Fibroblast of lung (primary cell): Measurements from ENCODE around the gene DDN. TPM values are rescaled to one million over a fixed set of nuclear protein-coding genes. Genes with fewer than 3 reads are reported as not detected.

Experiments used
- DNase-seq, 2 donors: peaks; one replicate each; pipeline versions ENCODE4 v3.0.0 to v3.0.0-alpha.2; 2010; ENCODE audit warnings: low read depth in 2 of 2
- H2AFZ ChIP-seq: 2 replicates; pipeline ENCODE4 v1.5.1; 2012; ENCODE audit warnings: low read length, control low read depth, inconsistent platforms
- H3K27ac ChIP-seq: 2 replicates; pipeline ENCODE4 v1.5.1; 2011; ENCODE audit warnings: low read length, control low read depth; ENCODE audit not compliant: insufficient read depth
- H3K27me3 ChIP-seq: 2 replicates; pipeline ENCODE4 v1.5.1; 2011; ENCODE audit warnings: mild to moderate bottlenecking, low read length; ENCODE audit not compliant: control insufficient read depth, insufficient read depth
- H3K36me3 ChIP-seq: 2 replicates; pipeline ENCODE4 v1.5.1; 2011; ENCODE audit warnings: low read length; ENCODE audit not compliant: control insufficient read depth, insufficient read depth
- H3K4me1 ChIP-seq: 2 replicates; pipeline ENCODE4 v1.5.1; 2011; ENCODE audit warnings: low read length; ENCODE audit not compliant: control insufficient read depth, insufficient read depth; ENCODE audit errors: extremely low read depth
- H3K4me2 ChIP-seq: 2 replicates; pipeline ENCODE4 v1.5.1; 2011; ENCODE audit warnings: low read length, control low read depth; ENCODE audit not compliant: insufficient read depth; ENCODE audit errors: extremely low read depth
- H3K4me3 ChIP-seq, 4 experiments: fragments of 200-600 bp in 1 of 4; sonication (generic) in 1 of 4; replicated peaks in 1 of 4; 2 replicates each; pipeline ENCODE4 v1.5.1; 2011 to 2016; ENCODE audit warnings: low read length in 4 of 4, low read depth in 3 of 4, mild to moderate bottlenecking in 3 of 4, control low read depth in 2 of 4, inconsistent platforms in 1 of 4, mixed read lengths in 1 of 4; ENCODE audit not compliant: insufficient read depth in 1 of 4; ENCODE audit errors: control extremely low read depth in 1 of 4
- H3K79me2 ChIP-seq: 2 replicates; pipeline ENCODE4 v1.5.1; 2012; ENCODE audit warnings: mild to moderate bottlenecking, low read length, inconsistent platforms; ENCODE audit not compliant: control insufficient read depth, insufficient read depth
- H3K9ac ChIP-seq: 2 replicates; pipeline ENCODE4 v1.5.1; 2011; ENCODE audit warnings: mild to moderate bottlenecking, low read length, control low read depth; ENCODE audit not compliant: insufficient read depth
- H3K9me3 ChIP-seq: 2 replicates; pipeline ENCODE4 v1.5.1; 2012; ENCODE audit warnings: low read depth, low read length; ENCODE audit not compliant: control insufficient read depth, insufficient read depth
- H4K20me1 ChIP-seq: 2 replicates; pipeline ENCODE4 v1.5.1; 2011; ENCODE audit warnings: low read length; ENCODE audit not compliant: control insufficient read depth, insufficient read depth; ENCODE audit errors: extremely low read depth
- EZH2 ChIP-seq: IDR thresholded peaks from 2 replicates; pipeline ENCODE4 v1.5.1; 2012; ENCODE audit warnings: low read length, control low read depth, mild to moderate bottlenecking; ENCODE audit errors: missing control alignments
- polyA plus RNA-seq, 2 donors: library from polyadenylated mRNA; depleted of rRNA in 1 of 2; stranded (reverse) in 1 of 2; unstranded in 1 of 2; fragments of >200 nt; gene quantifications; 2 replicates each; pipeline ENCODE4 v1.2.1, GENCODE V29; 2011 to 2012; ENCODE audit warnings: missing spikeins in 1 of 2
- total RNA-seq: library from RNA; depleted of rRNA; stranded (reverse); fragments of >200 nt; gene quantifications from 2 replicates; pipeline ENCODE4 v1.2.1, GENCODE V29; 2014
- TF ChIP-seq, protein P1 (sequence below), 2 donors: IDR thresholded peaks in 1 of 2; conservative IDR thresholded peaks in 1 of 2; 1 replicate in 1 of 2; 2 replicates in 1 of 2; pipeline ENCODE4 v1.5.1; 2011 to 2012; ENCODE audit warnings: low read length in 2 of 2, control low read depth in 1 of 2, inconsistent platforms in 1 of 2, low read depth in 1 of 2, mild to moderate bottlenecking in 1 of 2

DDN gene
- total and polyA plus RNA-seq, 2 donors (not counting 1 experiment from before 2014, with no cell fraction given), result under 0.01 to 0.09 TPM

- peaks cover 51% of the 10 kb centered on the region for H3K36me3 ChIP-seq
- no peak for DNase-seq
- no peaks in the 10 kb centered on the region for H4K20me1 ChIP-seq
Measured at GRCh38 chr12:49037111-49037946, 38.2 kb upstream of the DDN start.

DNA sequence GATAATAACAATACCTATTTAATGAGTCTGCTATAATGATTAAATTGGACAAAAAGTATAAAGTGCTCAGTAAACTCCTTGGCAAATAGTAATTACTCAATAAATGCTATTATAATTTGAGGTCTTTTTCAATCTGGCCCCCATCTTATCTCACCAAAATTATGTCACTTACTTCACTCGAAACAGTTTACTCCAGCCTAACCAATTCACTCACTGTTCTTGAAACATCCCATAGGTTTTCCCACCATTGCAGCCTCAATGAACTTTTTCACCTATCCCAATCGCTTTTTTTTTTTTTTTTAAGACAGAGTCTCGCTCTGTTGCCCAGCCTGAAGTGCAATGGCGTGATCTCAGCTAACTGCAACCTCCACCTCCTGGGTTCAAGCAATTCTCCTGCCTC lies 36.9 kb upstream of the DDN start:
- TF ChIP-seq EZH2, result no peak
- TF ChIP-seq, protein P1, sequence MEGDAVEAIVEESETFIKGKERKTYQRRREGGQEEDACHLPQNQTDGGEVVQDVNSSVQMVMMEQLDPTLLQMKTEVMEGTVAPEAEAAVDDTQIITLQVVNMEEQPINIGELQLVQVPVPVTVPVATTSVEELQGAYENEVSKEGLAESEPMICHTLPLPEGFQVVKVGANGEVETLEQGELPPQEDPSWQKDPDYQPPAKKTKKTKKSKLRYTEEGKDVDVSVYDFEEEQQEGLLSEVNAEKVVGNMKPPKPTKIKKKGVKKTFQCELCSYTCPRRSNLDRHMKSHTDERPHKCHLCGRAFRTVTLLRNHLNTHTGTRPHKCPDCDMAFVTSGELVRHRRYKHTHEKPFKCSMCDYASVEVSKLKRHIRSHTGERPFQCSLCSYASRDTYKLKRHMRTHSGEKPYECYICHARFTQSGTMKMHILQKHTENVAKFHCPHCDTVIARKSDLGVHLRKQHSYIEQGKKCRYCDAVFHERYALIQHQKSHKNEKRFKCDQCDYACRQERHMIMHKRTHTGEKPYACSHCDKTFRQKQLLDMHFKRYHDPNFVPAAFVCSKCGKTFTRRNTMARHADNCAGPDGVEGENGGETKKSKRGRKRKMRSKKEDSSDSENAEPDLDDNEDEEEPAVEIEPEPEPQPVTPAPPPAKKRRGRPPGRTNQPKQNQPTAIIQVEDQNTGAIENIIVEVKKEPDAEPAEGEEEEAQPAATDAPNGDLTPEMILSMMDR (conservative IDR thresholded peaks at IDR 0.05 in 1 of 2, IDR thresholded peaks at IDR 0.05 in 1 of 2; ENCODE audit: low read depth in 1 of 2, low read length in 2 of 2), result no peak
- Histone ChIP-seq H3K27ac (no peak overlapping the region), H4K20me1 (no peaks in the 10 kb centered on the region), H3K9me3 (no peaks in the 10 kb centered on the region), H3K36me3 (peaks cover 47% of the 10 kb centered on the region), H3K4me1 (no peaks in the 10 kb centered on the region), H3K4me2 (no peak overlapping the region), H3K27me3 (no peaks in the 10 kb centered on the region), H3K4me3 (no peak overlapping the region), H3K9ac (no peak overlapping the region), H3K79me2 (no peaks in the 10 kb centered on the region), H2AFZ (no peak overlapping the region)
- no peak for DNase-seq

More at GRCh38 chr12:49037111-49037946, 38.2 kb upstream of the DDN start:
- no peak overlapping the region for H3K27ac ChIP-seq
- no peaks in the 10 kb centered on the region for H3K4me1 ChIP-seq
- no peak overlapping the region for H3K4me3 ChIP-seq
- H2AFZ ChIP-seq, result no peak overlapping the region
- no peak overlapping the region for H3K9ac ChIP-seq
- H3K79me2 ChIP-seq, result no peaks in the 10 kb centered on the region
- TF ChIP-seq, protein P1 (conservative IDR thresholded peaks at IDR 0.05 in 1 of 2, IDR thresholded peaks at IDR 0.05 in 1 of 2; ENCODE audit: low read depth in 1 of 2, low read length in 2 of 2), result no peak
- no peak for TF ChIP-seq EZH2
- H3K27me3 ChIP-seq, result no peaks in the 10 kb centered on the region
- H3K9me3 ChIP-seq, result no peaks in the 10 kb centered on the region
- no peak overlapping the region for H3K4me2 ChIP-seq

DNA sequence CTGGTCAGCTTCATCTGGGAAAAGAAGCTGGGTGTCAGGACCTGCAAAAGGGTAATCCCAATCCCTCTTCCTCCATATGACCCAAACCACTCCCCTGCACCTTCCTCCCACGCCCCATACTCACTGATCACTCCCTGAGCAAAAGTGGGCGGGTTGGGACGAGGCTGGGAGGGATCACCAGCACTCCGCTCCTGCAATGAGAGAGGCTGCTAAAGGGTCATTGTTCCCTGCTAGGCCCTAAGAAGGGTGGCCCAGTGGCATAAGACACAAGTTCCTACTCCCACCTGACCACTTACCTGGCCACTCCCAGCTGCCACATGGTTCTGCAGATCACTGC lies 35.1 kb upstream of the DDN start:
- Histone ChIP-seq H3K79me2 (no peaks in the 10 kb centered on the region), H3K36me3 (peaks cover 37% of the 10 kb centered on the region), H4K20me1 (no peaks in the 10 kb centered on the region), H3K9ac (no peak overlapping the region), H3K27ac (no peak overlapping the region), H3K4me3 (no peak overlapping the region), H3K4me2 (no peak overlapping the region), H3K9me3 (no peaks in the 10 kb centered on the region), H2AFZ (no peak overlapping the region), H3K27me3 (no peaks in the 10 kb centered on the region), H3K4me1 (no peaks in the 10 kb centered on the region)
- no peak for DNase-seq
- TF ChIP-seq, protein P1 (conservative IDR thresholded peaks at IDR 0.05 in 1 of 2, IDR thresholded peaks at IDR 0.05 in 1 of 2; ENCODE audit: low read depth in 1 of 2, low read length in 2 of 2), result no peak
- no peak for TF ChIP-seq EZH2
